Loucy (cell line): Measurements from ENCODE around the gene TRPV6.

Experiments used
- H2AFZ ChIP-seq: fragments of 200-600 bp; sonication (generic); 2 replicates; pipeline ENCODE4 v1.6.0; 2016; ENCODE audit warnings: antibody characterized with exemption, mild to moderate bottlenecking, low read length, moderate library complexity
- H3F3A ChIP-seq: fragments of 200-600 bp; 2 replicates; pipeline ENCODE4 v1.6.0; 2016; ENCODE audit warnings: antibody characterized with exemption, low read depth, mild to moderate bottlenecking
- H3K27me3 ChIP-seq: fragments of 200-600 bp; sonication (generic); 2 replicates; pipeline ENCODE4 v1.6.1; 2014; ENCODE audit warnings: low read length, mild to moderate bottlenecking; ENCODE audit not compliant: insufficient read depth, poor library complexity, severe bottlenecking
- H3K36me3 ChIP-seq: fragments of 200-600 bp; sonication (generic); 2 replicates; pipeline ENCODE4 v1.6.1; 2016; ENCODE audit warnings: low read length; ENCODE audit not compliant: insufficient read depth
- H3K4me1 ChIP-seq: fragments of 200-600 bp; sonication (generic); 2 replicates; pipeline ENCODE4 v1.5.1; 2014; ENCODE audit warnings: low read length, mild to moderate bottlenecking; ENCODE audit not compliant: insufficient read depth, poor library complexity, severe bottlenecking
- H3K4me2 ChIP-seq: fragments of 200-600 bp; sonication (generic); 2 replicates; pipeline ENCODE4 v1.6.0; 2014; ENCODE audit warnings: antibody characterized with exemption, low read length, low read depth, mild to moderate bottlenecking; ENCODE audit not compliant: poor library complexity, severe bottlenecking
- H3K4me3 ChIP-seq: fragments of 200-600 bp; sonication (generic); 2 replicates; pipeline ENCODE4 v1.5.1; 2014; ENCODE audit warnings: low read length, mild to moderate bottlenecking, mixed read lengths; ENCODE audit not compliant: poor library complexity, severe bottlenecking
- H3K79me2 ChIP-seq: fragments of 200-600 bp; sonication (generic); 2 replicates; pipeline ENCODE4 v1.6.1; 2014; ENCODE audit warnings: low read length; ENCODE audit not compliant: insufficient read depth
- H3K9ac ChIP-seq: fragments of 200-600 bp; sonication (generic); 2 replicates; pipeline ENCODE4 v1.6.0; 2014; ENCODE audit warnings: mild to moderate bottlenecking, low read depth, low read length, moderate library complexity; ENCODE audit not compliant: poor library complexity, severe bottlenecking
- H3K9me2 ChIP-seq: fragments of 200-600 bp; sonication (generic); replicated peaks from 2 replicates; pipeline ENCODE4 v1.6.1; 2016; ENCODE audit warnings: low read depth, low read length, mixed read lengths
- H3K9me3 ChIP-seq: fragments of 200-600 bp; sonication (generic); 2 replicates; pipeline ENCODE4 v1.6.1; 2014; ENCODE audit warnings: mild to moderate bottlenecking, antibody characterized with exemption, low read length, low read depth; ENCODE audit not compliant: insufficient read depth
- H4K20me1 ChIP-seq: fragments of 200-600 bp; sonication (generic); 2 replicates; pipeline ENCODE4 v1.6.0; 2014; ENCODE audit warnings: antibody characterized with exemption, low read length, mild to moderate bottlenecking; ENCODE audit not compliant: insufficient read depth, poor library complexity, severe bottlenecking
- CTCF ChIP-seq: fragments of 200-600 bp; sonication (generic); conservative IDR thresholded peaks from 2 replicates; pipeline ENCODE4 v1.5.1; 2014; ENCODE audit warnings: mild to moderate bottlenecking, antibody characterized with exemption, low read length
- EZH2phosphoT487 ChIP-seq: fragments of 200-600 bp; IDR thresholded peaks from 2 replicates; pipeline ENCODE4 v1.6.1; 2018; ENCODE audit warnings: antibody characterized with exemption, mild to moderate bottlenecking, moderate library complexity, borderline replicate concordance

The TRPV6 gene

GRCh38 chr7:142874409-142874808 lies 11.1 kb downstream of the TRPV6 start:
- TF ChIP-seq CTCF (no peak), EZH2phosphoT487 (no peak)
- no peaks in the 10 kb centered on the region for H4K20me1 ChIP-seq
- no peaks in the 10 kb centered on the region for H3K9me3 ChIP-seq
- no peaks in the 10 kb centered on the region for H3K27me3 ChIP-seq
- no peak overlapping the region for H3K9ac ChIP-seq
- peaks cover 10% of the 10 kb centered on the region; the same call in 1 of the 2 replicates for H3K36me3 ChIP-seq
- H3F3A ChIP-seq = no peaks in the 10 kb centered on the region
- no peaks in the 10 kb centered on the region for H3K9me2 ChIP-seq
- H2AFZ ChIP-seq = no peak overlapping the region
- H3K79me2 ChIP-seq = no peaks in the 10 kb centered on the region
- H3K4me2 ChIP-seq = no peak overlapping the region
- H3K4me3 ChIP-seq = no peak overlapping the region
- no peaks in the 10 kb centered on the region for H3K4me1 ChIP-seq

GRCh38 chr7:142873871-142874270 lies 11.7 kb downstream of the TRPV6 start:
- TF ChIP-seq CTCF = no peak
- TF ChIP-seq EZH2phosphoT487 = no peak
- Histone ChIP-seq H3K4me1 (no peaks in the 10 kb centered on the region), H3K9me3 (no peaks in the 10 kb centered on the region), H3K4me2 (no peak overlapping the region), H3F3A (no peaks in the 10 kb centered on the region), H3K9ac (no peak overlapping the region), H4K20me1 (no peaks in the 10 kb centered on the region), H2AFZ (no peak overlapping the region), H3K79me2 (no peaks in the 10 kb centered on the region), H3K4me3 (no peak overlapping the region), H3K9me2 (no peaks in the 10 kb centered on the region), H3K27me3 (no peaks in the 10 kb centered on the region), H3K36me3 (peaks cover 15% of the 10 kb centered on the region; the same call in 1 of the 2 replicates)

GRCh38 chr7:142873281-142873784 lies 12.2 kb downstream of the TRPV6 start:
- Histone ChIP-seq H3K36me3 (peaks cover 20% of the 10 kb centered on the region; the same call in 1 of the 2 replicates), H3K4me3 (no peak overlapping the region), H3K4me1 (no peaks in the 10 kb centered on the region), H3K9me2 (no peaks in the 10 kb centered on the region), H3K27me3 (no peaks in the 10 kb centered on the region), H3K9ac (no peak overlapping the region), H3F3A (no peaks in the 10 kb centered on the region), H4K20me1 (no peaks in the 10 kb centered on the region), H2AFZ (no peak overlapping the region), H3K4me2 (no peak overlapping the region), H3K79me2 (no peaks in the 10 kb centered on the region), H3K9me3 (no peaks in the 10 kb centered on the region)
- TF ChIP-seq CTCF (peak; percentile 82), EZH2phosphoT487 (no peak)
